ENCODE measurements around the gene AFF3. TPM values are rescaled to one million over a fixed set of nuclear protein-coding genes. Genes with fewer than 3 reads are reported as not detected.
A peak's percentile ranks its signal among the peaks of the same experiment; 100 is the strongest.

Gene AFF3
- total and polyA plus RNA-seq, 2 of the 13 experiments (the other 11 are each of a cell fraction or from before 2014, with no cell fraction given) = not detected

DNA sequence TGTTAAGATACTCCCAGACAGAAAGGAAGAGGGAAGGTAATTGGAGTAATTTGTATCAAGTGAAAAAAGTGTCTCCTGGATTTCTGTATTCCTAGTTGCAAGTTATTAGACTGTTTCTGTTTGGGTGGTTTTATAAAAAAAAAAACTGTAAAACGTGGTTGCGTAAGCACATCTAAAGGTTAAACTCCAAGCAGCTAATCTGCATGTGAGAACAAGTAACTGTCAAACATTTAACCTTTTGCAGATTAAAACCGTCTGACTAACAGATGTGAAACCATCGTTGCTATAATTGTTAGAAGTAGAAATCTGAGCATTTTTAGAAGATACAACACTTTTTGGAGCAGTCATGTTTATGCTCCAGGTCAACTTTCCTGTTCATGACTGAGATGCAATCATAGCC, 72.3 kb downstream of the AFF3 start:
- Histone ChIP-seq H3K4me1 (ENCODE audit: insufficient read depth, low read length) (peaks cover 48% of the 10 kb centered on the region), H3K27me3 (ENCODE audit: control insufficient read depth in 1 of 2, insufficient read depth in 2 of 2, low read length in 2 of 2) (peaks cover 5 to 54% of the 10 kb centered on the region in 2 experiments; a peak in 4 of 5 replicates), H4K20me1 (ENCODE audit: insufficient read depth, low read length) (no peaks in the 10 kb centered on the region), H3K4me3 (replicated peaks in 1 of 3; ENCODE audit: insufficient read depth in 1 of 3, low read depth in 2 of 3, low read length in 3 of 3) (no peak overlapping the region), H3K27ac (ENCODE audit: extremely low read length, insufficient read depth, low read length) (no peak overlapping the region), H2AFZ (ENCODE audit: low read length) (no peak overlapping the region), H3K9ac (ENCODE audit: insufficient read depth, low read depth, low read length) (no peak overlapping the region), H3K9me3 (ENCODE audit: low read length) (no peaks in the 10 kb centered on the region), H3K4me2 (ENCODE audit: low read depth, low read length) (no peak overlapping the region), H3K36me3 (replicated peaks in 1 of 2; ENCODE audit: control insufficient read depth in 1 of 2, insufficient read depth in 2 of 2, low read length in 2 of 2) (no peaks in the 10 kb centered on the region), H3K79me2 (ENCODE audit: insufficient read depth, low read length) (no peaks in the 10 kb centered on the region)
- BruUV-seq (replicated peaks) = no TSS peak
- intact Hi-C loops (cut with micrococcal nuclease; ENCODE audit: unreplicated experiment) = no loop called here
- TF ChIP-seq HNF4A (CRISPR knock-in tag; IDR thresholded peaks at IDR 0.05) (peak; percentile 23; the same call in 1 of the 2 replicates), CEBPB (IDR thresholded peaks at IDR 0.05; ENCODE audit: borderline replicate concordance, low read depth, low read length) (peak; percentile 76; the same call in 1 of the 2 replicates), ZNF44 (CRISPR knock-in tag; IDR thresholded peaks at IDR 0.05) (no peak), BCL6 (CRISPR knock-in tag; IDR thresholded peaks at IDR 0.05) (0 out of 2 replicates have a peak, but pooled peaks have one; percentile 36), ZNF720 (CRISPR knock-in tag; IDR thresholded peaks at IDR 0.05) (no peak), ZSCAN31 (CRISPR knock-in tag; IDR thresholded peaks at IDR 0.05; ENCODE audit: low read depth) (no peak), ZNF451 (CRISPR knock-in tag; IDR thresholded peaks at IDR 0.05) (no peak), CBX2 (IDR thresholded peaks at IDR 0.05; ENCODE audit: low read depth, low read length) (peak; percentile 78; the same call in 1 of the 2 replicates), CBX2 (CRISPR knock-in tag; IDR thresholded peaks at IDR 0.05; ENCODE audit: low read depth) (no peak), MAFF (IDR thresholded peaks at IDR 0.05; ENCODE audit: low read depth, low read length) (no peak), FOXK1 (CRISPR knock-in tag; IDR thresholded peaks at IDR 0.05; ENCODE audit: borderline replicate concordance, low read depth) (no peak), CEBPG (CRISPR knock-in tag; IDR thresholded peaks at IDR 0.05) (peak; percentile 65)
- TF ChIP-seq, protein P1, sequence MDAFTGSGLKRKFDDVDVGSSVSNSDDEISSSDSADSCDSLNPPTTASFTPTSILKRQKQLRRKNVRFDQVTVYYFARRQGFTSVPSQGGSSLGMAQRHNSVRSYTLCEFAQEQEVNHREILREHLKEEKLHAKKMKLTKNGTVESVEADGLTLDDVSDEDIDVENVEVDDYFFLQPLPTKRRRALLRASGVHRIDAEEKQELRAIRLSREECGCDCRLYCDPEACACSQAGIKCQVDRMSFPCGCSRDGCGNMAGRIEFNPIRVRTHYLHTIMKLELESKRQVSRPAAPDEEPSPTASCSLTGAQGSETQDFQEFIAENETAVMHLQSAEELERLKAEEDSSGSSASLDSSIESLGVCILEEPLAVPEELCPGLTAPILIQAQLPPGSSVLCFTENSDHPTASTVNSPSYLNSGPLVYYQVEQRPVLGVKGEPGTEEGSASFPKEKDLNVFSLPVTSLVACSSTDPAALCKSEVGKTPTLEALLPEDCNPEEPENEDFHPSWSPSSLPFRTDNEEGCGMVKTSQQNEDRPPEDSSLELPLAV (CRISPR knock-in tag; conservative IDR thresholded peaks at IDR 0.05; ENCODE audit: low read depth) = no peak
- TF ChIP-seq, protein P2, sequence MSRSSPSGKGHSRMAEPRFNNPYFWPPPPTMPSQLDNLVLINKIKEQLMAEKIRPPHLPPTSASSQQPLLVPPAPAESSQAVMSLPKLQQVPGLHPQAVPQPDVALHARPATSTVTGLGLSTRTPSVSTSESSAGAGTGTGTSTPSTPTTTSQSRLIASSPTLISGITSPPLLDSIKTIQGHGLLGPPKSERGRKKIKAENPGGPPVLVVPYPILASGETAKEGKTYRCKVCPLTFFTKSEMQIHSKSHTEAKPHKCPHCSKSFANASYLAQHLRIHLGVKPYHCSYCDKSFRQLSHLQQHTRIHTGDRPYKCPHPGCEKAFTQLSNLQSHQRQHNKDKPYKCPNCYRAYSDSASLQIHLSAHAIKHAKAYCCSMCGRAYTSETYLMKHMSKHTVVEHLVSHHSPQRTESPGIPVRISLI (CRISPR knock-in tag; IDR thresholded peaks at IDR 0.05; ENCODE audit: borderline replicate concordance) = peak; percentile 69; the same call in 1 of the 2 replicates
- TF ChIP-seq, protein P3, sequence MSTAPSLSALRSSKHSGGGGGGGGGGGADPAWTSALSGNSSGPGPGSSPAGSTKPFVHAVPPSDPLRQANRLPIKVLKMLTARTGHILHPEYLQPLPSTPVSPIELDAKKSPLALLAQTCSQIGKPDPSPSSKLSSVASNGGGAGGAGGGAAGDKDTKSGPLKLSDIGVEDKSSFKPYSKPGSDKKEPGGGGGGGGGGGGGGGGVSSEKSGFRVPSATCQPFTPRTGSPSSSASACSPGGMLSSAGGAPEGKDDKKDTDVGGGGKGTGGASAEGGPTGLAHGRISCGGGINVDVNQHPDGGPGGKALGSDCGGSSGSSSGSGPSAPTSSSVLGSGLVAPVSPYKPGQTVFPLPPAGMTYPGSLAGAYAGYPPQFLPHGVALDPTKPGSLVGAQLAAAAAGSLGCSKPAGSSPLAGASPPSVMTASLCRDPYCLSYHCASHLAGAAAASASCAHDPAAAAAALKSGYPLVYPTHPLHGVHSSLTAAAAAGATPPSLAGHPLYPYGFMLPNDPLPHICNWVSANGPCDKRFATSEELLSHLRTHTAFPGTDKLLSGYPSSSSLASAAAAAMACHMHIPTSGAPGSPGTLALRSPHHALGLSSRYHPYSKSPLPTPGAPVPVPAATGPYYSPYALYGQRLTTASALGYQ (CRISPR knock-in tag; IDR thresholded peaks at IDR 0.05) = no peak
- TF ChIP-seq, protein P4, sequence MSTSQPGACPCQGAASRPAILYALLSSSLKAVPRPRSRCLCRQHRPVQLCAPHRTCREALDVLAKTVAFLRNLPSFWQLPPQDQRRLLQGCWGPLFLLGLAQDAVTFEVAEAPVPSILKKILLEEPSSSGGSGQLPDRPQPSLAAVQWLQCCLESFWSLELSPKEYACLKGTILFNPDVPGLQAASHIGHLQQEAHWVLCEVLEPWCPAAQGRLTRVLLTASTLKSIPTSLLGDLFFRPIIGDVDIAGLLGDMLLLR (CRISPR knock-in tag; IDR thresholded peaks at IDR 0.05) = no peak
- TF ChIP-seq, protein P5, sequence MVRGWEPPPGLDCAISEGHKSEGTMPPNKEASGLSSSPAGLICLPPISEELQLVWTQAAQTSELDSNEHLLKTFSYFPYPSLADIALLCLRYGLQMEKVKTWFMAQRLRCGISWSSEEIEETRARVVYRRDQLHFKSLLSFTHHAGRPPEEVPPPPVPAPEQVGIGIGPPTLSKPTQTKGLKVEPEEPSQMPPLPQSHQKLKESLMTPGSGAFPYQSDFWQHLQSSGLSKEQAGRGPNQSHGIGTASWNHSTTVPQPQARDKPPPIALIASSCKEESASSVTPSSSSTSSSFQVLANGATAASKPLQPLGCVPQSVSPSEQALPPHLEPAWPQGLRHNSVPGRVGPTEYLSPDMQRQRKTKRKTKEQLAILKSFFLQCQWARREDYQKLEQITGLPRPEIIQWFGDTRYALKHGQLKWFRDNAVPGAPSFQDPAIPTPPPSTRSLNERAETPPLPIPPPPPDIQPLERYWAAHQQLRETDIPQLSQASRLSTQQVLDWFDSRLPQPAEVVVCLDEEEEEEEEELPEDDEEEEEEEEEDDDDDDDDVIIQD (CRISPR knock-in tag; IDR thresholded peaks at IDR 0.05; ENCODE audit: low read depth) = no peak
- ATAC-seq (no peak), DNase-seq (ENCODE audit: low spot score) (peak; percentile 13), FAIRE-seq (no peak)
- POLR2A ChIA-PET = no interaction called here
- in situ Hi-C loops (cut with HindIII; ENCODE audit: extremely low pct_ligation_motif_present, low pct_unique_long_range_greater_than_20kb) = no loop called here
- whole genome bisulfite sequencing (ENCODE audit: low lambda C conversion rate) = 4% methylated on average over 4 of the region's 4 CpGs
- CTCF ChIA-PET (ENCODE audit: low intra/inter-chr PET ratio, low total read pairs) = no interaction called here

Data from HepG2 (cell line).